ENCODE measurements around the gene MEF2D.
A peak's percentile ranks its signal among the peaks of the same experiment; 100 is the strongest.

Gene MEF2D

GRCh38 chr1:156487862-156488261, 12.7 kb downstream of the MEF2D start:
- no peak for DNase-seq (ENCODE audit: low spot score)

GRCh38 chr1:156486421-156487344, 13.9 kb downstream of the MEF2D start:
- DNase-seq (ENCODE audit: low spot score): peak; percentile 91

DNA sequence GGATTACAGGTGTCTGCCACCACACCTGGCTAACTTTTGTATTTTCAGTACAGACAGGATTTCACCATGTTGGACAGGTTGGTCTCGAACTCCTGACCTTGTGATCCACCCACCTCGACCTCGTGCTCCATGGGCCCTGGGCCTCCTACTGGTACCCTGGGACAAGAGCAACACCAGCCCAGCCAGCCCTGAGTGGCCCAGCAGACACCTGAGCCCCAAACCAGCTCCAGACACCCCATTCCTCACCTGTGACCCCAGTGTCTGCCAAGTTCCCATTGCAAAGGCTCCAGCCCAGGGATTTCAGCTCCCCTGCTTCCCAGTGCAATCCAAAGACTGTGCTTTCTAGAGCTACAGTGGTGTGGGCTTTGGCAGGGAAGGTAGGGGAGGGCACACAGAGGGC, 14.6 kb downstream of the MEF2D start:
- no peak for DNase-seq (ENCODE audit: low spot score)

DNA sequence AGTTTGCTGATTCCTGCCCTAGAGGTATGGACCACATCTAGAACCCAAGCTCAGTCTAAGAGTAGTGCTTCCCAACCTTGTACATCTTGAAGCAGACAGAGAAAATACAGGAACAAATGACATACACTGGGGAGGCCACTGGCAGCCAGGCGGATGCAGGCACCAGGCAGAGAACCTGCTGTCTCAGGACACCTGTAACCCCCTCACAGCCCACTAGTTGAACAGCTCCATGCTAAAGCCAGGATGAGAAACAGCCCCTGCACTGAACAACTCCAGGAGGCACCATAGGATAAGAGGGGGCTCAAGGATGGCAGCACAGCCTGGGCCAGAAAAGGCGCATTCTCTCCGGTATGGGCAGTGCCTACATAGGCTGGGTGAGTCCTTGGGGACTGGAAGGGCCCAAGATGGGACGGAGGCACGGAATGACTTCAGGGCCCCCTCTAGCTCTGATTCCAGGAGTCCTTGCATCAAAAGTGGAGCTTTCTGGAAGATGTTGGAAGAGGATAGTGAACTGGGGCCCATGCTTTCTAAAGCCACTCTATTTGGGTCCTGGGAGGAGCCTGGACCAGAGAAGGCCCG, 16.0 kb downstream of the MEF2D start:
- no peak for DNase-seq (ENCODE audit: low spot score)

DNA sequence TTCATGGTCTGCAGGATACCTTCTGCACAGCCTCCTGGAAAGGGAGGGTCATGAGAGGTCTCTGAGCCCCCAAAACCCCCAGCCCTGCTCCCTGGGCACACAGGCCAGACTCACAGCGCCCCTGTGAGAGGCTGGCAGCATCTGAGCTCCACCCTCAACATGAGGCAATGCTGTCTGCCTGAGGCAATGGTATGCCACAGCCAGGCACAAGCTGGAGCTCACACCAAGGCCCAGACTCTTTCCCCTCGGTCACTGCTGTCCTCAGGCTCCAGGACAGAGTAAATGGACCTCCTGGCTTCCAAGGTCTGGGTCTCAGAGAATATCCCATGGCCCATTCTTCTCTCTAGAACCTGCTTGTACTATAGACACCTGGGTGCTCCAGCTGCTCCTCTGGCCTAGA, 17.2 kb downstream of the MEF2D start:
- DNase-seq (ENCODE audit: low spot score): no peak

GRCh38 chr1:156482276-156482675, 18.3 kb downstream of the MEF2D start:
- DNase-seq (ENCODE audit: low spot score): no peak

DNA sequence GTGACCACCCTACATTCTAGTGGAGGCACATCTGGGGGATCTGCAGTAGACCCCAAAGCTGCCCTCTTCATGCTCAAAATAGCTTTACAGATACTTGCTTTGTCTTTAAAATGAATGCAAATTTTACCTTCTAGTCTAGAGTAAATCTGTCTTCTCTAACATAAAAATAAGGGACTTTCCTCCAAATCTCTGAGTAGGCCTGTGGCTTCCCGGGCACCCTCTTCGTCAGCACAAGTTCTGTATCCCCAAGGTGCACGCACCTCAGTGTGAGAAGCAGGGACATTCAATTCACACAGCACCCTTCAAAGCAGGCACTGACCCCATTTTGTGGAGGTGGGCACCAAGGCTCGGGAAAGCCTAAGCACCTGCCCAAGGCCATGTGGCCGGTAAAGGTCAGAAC, 19.0 kb downstream of the MEF2D start:
- DNase-seq (ENCODE audit: low spot score): no peak

- DNase-seq (ENCODE audit: low spot score): no peak
Observed at GRCh38 chr1:156480411-156481192, 20.0 kb downstream of the MEF2D start.

DNA sequence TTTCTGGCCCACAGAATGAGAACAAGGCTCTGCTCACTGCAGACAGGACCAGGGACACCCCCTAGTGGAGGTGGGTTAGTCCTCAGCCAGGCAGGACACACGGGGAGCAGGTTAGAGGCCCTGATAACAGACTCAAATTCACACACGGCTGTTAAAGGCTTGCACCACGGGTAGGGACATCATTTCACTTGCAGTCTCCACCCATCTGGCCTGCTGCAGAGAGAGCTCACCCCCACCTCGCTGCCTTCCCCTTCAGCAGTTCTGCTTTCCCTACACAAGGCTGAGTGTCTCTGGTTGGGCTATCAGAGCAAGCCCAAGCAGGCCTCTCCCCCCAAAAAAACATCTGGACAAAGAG, 20.6 kb downstream of the MEF2D start:
- no peak for DNase-seq (ENCODE audit: low spot score)

- DNase-seq (ENCODE audit: low spot score): no peak
Observed at GRCh38 chr1:156479093-156480015, 21.2 kb downstream of the MEF2D start.

DNA sequence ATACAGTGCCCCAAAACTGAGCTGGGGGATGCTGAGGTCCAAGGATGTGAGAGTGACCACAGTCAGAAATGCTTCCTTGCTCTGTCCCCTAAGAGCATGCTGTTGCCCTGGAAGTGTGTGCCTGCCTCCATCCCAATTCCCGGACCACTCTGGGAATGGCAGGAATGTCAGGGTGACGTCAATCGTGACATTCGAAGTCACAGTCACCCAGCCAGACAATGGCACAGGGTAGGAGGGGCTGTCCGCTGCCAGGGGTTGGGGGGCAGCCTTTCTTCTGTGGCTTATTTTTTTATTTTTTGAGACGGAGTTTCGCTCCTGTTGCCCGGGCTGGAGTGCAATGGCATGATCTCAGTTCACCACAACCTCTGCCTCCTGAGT, 22.3 kb downstream of the MEF2D start:
- DNase-seq (ENCODE audit: low spot score): no peak

GRCh38 chr1:156477526-156478249, 22.9 kb downstream of the MEF2D start:
- DNase-seq (ENCODE audit: low spot score): peak; percentile 42

DNA sequence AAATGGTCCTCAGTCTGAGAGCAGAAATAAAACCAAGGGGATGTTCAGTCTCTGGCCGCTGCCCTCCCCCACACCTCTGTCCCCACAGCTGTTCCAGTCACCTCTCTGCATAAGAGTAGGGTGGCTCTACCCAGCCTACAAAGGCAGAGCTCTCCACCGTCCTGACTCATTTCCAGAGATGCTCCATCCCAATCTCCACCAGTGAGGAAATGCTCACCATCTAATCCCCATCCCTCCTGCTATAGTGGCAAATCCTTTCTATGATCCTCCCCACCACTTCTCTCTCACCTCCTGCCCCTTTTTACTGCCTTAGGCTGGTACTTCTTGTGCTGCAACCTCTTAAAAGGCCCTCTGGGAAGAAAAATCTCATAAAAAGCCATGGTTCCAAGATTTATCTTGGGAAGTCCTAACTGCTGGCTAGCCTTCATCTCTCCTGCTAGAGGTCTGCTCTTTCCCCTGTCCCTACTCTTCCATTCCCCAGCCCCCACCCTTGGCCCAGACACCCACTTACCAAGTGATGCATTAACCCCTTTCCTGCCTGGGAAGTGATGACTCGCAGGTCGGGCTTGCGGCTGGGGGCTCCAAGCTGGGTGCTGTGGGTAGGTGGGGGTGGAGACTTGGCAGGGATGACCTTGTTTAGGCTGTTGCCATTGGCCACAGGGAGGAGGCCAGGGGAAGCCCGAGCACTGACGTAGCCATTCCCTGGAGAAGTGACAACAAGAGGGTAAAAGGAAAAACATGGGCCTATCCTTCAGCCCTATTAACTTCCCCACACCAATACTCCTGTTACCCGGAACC, 23.9 kb downstream of the MEF2D start:
- DNase-seq (ENCODE audit: low spot score): peak; percentile 42

GRCh38 chr1:156475568-156476500, 24.7 kb downstream of the MEF2D start:
- DNase-seq (ENCODE audit: low spot score): no peak

DNA sequence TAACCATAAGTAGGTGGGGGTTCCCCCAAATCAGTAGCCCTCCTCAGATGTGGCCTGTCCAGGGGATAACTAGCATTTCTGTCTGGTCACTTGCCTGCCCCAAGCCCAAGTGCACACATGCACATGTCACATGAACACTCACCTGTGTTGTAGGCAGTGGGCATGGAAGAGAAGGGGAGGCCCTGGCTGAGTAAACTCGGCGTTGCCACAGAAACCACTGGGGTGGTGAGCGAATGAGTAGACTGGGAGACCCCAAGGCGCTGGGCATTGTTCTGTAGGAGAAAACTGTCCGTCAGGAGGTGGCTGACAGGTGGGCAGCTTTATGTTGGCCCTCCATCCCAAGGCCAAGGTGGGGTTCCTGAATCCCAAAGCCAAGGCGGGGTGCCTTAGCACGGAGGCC, 25.6 kb downstream of the MEF2D start:
- no peak for DNase-seq (ENCODE audit: low spot score)

GRCh38 chr1:156471496-156472490, 28.8 kb downstream of the MEF2D start:
- no peak for DNase-seq (ENCODE audit: low spot score)

DNA sequence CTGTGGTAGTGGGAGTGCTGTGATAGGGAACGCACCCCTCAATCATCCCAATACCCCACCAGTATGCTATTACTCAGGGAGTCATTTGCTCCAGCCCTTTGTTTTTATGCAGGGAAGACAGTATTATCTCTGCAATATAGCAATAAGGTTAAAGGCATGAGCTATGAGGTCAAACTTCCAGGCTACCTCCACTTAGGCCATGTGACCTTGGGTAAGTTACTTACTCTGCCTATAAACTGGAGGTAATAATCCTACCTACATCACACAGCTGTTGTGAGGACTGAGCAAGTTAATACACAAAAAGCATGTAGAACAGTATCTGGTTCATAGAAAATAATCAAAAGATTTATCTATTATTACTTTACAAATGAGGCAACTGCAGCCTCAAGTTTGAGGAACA, 30.1 kb downstream of the MEF2D start:
- no peak for DNase-seq (ENCODE audit: low spot score)

Data from COLO829 (cell line).